ENCODE data around the gene FAM25A.
"Not testable (repeated sequence)": the region's sequence is repeated elsewhere in the genome, so short reads cannot be mapped to it uniquely, and the experiment has no call there.

Gene FAM25A

GRCh38 chr10:87020056-87020455, at the start of gene FAM25A:
Gene FAM25A, plus strand, starts transcription at chr10:87020294. Its CDS starts 31 bp downstream, at chr10:87020325.
- DNase-seq (ENCODE audit: low read depth) = not testable (repeated sequence)

- DNase-seq (ENCODE audit: low read depth) = no peak
These were observed 49.2 kb upstream of the FAM25A start for GRCh38 chr10:86970982-86971231.

- peak; percentile 88 for DNase-seq (ENCODE audit: low read depth)
These were observed 48.7 kb upstream of the FAM25A start for GRCh38 chr10:86971232-86971991.

GRCh38 chr10:86972613-86973380, 47.3 kb upstream of the FAM25A start:
- no peak for DNase-seq (ENCODE audit: low read depth)

GRCh38 chr10:86974484-86974883, 45.6 kb upstream of the FAM25A start:
- no peak for DNase-seq (ENCODE audit: low read depth)

- no peak for DNase-seq (ENCODE audit: low read depth)
These were observed 43.6 kb upstream of the FAM25A start for GRCh38 chr10:86976362-86977056.

GRCh38 chr10:86978457-86978856, 41.6 kb upstream of the FAM25A start:
- not testable (repeated sequence) for DNase-seq (ENCODE audit: low read depth)

- DNase-seq (ENCODE audit: low read depth) = no peak
These were observed 40.7 kb upstream of the FAM25A start for GRCh38 chr10:86979296-86979818.

- no peak for DNase-seq (ENCODE audit: low read depth)
These were observed 40.1 kb upstream of the FAM25A start for GRCh38 chr10:86979977-86980448.

- DNase-seq (ENCODE audit: low read depth) = not testable (repeated sequence)
These were observed 39.1 kb upstream of the FAM25A start for GRCh38 chr10:86981020-86981419.

- no peak for DNase-seq (ENCODE audit: low read depth)
These were observed 38.4 kb upstream of the FAM25A start for GRCh38 chr10:86981716-86982115.

- DNase-seq (ENCODE audit: low read depth) = not testable (repeated sequence)
These were observed 35.6 kb upstream of the FAM25A start for GRCh38 chr10:86984498-86984897.

GRCh38 chr10:86988520-86988919, 31.6 kb upstream of the FAM25A start:
- DNase-seq (ENCODE audit: low read depth) = no peak

- DNase-seq (ENCODE audit: low read depth) = not testable (repeated sequence)
These were observed 28.7 kb upstream of the FAM25A start for GRCh38 chr10:86991362-86991761.

- DNase-seq (ENCODE audit: low read depth) = no peak
These were observed 27.6 kb upstream of the FAM25A start for GRCh38 chr10:86992456-86992855.

GRCh38 chr10:86992929-86993328, 27.2 kb upstream of the FAM25A start:
- DNase-seq (ENCODE audit: low read depth) = no peak

GRCh38 chr10:86999802-87000403, 20.2 kb upstream of the FAM25A start:
- not testable (repeated sequence) for DNase-seq (ENCODE audit: low read depth)

GRCh38 chr10:87000491-87000890, 19.6 kb upstream of the FAM25A start:
- DNase-seq (ENCODE audit: low read depth) = no peak

- DNase-seq (ENCODE audit: low read depth) = not testable (repeated sequence)
These were observed 13.0 kb upstream of the FAM25A start for GRCh38 chr10:87007124-87007523.

GRCh38 chr10:87007674-87008073, 12.4 kb upstream of the FAM25A start:
- DNase-seq (ENCODE audit: low read depth) = not testable (repeated sequence)

- DNase-seq (ENCODE audit: low read depth) = not testable (repeated sequence)
These were observed 11.8 kb upstream of the FAM25A start for GRCh38 chr10:87008303-87008702.

- not testable (repeated sequence) for DNase-seq (ENCODE audit: low read depth)
These were observed 10.9 kb upstream of the FAM25A start for GRCh38 chr10:87009134-87009696.
